Stimulated activated CD4-positive, alpha-beta T cell treated with anti-CD3 and anti-CD28 coated beads, TNF-alpha, amount 100 ng/mL, for 4 hours (primary cell): ENCODE measurements around the gene TGFBRAP1.
"Not testable (repeated sequence)": the region's sequence is repeated elsewhere in the genome, so short reads cannot be mapped to it uniquely, and the experiment has no call there.

Experiments used
- DNase-seq, 3 experiments: peaks; one replicate each; pipeline ENCODE4 v3.0.0-alpha.2; 2020; ENCODE audit warnings: low read depth in 3 of 3

The TGFBRAP1 gene

DNA sequence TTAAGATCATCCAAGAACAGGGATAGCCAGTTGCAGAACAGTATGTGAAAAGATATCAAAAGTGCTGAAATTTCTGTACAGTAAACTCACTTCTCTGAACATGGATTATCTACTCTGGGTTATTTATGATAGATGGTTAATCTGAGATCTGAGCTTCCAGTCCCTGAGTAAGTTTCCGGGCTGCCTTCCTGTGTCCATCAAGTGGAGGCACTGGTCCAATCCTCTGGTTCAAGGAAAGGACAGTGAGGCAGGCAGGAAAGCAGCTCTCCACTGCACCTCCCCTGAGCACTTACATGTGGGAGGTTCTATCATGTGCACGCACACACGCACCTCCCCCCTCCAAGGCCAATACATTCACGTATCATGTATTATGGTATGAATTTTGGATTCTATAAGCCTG is 55.5 kb downstream of the TGFBRAP1 start:
- DNase-seq: no peak

DNA sequence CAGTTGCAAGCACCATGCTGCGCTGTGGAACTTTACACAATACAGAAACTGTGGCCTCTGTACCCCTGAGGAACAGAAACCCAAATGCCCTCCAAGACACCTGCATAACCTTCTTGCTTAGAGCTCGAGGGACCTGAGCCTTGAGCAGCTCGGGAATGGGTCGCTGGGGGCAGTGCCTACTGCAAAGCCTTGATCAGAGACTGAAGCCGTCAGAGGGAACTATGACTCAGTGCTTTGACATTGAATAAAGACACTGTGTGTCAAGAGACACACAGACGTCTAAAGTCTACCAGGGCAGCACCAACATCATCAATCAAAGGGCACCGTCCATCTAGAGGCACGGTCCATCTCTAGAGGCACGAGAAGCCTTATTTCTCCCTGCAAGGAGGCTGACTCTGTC is 57.4 kb downstream of the TGFBRAP1 start:
- DNase-seq: no peak

DNA sequence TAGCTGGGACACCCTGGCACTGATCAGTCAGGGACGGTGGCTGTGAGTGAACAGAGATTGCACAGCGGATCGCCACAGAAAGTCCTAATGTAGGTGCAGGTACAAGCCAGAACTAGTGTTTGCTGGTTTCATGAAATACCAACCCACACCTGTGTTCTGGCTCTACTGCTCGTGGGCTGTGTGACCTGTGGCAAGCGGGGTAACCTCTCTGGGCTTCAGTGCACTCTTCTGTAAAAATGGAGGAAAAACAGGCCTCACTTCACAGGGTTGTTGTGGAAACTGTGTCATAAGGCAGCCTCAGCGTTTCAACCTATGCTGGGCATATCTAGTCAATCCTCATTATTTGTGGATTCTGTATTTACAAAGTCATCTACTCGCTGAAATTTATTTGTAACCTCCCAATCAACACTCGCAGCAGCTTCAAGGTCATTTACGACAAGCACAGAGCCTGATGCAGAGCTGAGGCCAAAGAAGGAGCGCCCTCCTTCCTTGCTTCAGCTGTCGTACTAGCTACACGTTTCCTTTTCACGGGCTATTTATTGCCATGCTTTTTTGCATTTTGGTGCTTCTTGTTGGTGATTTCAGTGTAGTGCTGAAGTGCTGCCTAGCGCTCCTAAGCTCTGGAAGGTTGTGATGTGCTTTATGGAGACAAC is 58.0 kb downstream of the TGFBRAP1 start:
- DNase-seq: no peak

DNA sequence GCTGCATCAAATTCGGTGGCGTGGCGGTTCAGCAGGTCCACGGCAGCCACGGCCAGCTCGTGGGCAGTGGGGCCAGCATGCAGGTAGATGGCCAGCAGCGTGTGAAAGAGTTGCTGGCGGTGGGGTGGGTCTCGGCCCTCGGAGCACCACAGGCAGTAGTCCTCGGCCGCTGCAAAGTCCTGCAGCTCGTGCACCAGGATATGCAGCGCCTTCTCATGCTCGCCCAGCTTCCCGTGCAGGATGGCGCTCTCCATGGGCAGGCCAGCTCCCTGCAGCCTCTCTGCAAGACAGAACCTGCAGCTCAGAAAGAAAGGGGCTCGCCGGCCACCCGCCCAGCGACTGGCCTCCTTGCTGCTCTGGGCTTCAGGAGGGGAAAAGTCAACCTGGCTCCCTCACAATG is 60.1 kb downstream of the TGFBRAP1 start:
- no peak for DNase-seq

DNA sequence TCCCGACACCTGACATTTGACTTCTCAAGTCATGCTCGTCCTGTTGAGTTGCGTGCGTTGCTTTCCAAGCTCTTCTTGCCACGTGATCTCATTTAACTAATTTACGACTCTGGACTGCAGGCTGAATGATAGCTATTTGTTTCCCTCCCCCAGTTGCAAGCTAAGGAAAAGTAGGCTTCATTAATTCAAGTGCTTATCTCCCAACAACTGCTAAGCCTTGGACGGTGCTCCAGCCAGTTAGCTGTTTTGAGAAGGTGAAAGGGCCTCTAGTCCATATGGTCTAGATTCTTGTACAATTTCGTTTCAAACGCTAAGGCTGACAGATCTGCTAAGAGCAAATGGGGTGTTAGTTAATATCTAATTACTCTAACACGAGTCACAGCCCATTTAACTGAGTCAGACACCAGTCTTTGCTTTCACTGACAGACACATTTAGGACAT is 66.9 kb downstream of the TGFBRAP1 start:
- no peak for DNase-seq

DNA sequence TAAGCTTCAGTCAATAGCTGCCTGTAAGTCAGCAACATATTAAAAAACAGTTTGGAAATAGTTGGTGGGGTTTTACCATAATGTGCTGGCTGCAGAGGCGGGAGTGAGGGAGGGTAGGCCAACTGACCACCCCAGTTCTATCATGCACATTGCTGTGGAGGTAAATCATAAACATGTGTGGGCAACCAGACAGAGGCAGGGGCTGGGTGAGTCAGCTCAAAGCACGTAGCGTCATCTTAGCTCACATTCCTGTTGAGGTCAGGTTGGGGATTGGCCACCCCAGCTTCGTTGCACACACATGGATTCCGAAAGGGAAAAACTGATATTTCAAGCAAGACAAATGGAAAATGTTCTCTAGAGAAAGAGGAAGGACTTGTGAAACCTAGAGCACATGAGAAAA is 68.5 kb downstream of the TGFBRAP1 start:
- DNase-seq: no peak

DNA sequence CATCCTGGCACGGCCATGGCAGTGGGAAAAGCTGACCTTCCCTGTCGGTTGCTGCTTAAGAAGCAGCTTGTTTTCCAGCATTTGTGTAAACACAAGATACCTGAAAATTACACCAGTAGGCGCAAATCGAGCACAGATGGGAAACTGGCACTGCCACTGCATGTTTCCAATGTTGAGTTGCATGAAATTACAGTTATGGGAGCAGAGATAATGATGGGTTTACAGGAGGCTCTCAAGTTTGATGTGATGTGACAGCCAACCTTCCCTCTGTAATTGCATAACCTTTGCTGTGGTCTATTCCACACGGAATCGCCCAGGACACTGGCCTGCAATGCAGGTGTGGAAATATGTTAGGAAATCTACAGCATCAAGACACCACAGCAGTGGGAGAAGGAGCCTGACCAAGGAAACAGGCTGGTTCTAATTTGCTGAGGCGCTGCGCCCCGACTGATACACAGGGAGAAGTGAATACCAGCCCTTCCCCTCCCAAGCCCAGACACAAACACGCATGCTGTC is 70.6 kb downstream of the TGFBRAP1 start:
- no peak for DNase-seq

DNA sequence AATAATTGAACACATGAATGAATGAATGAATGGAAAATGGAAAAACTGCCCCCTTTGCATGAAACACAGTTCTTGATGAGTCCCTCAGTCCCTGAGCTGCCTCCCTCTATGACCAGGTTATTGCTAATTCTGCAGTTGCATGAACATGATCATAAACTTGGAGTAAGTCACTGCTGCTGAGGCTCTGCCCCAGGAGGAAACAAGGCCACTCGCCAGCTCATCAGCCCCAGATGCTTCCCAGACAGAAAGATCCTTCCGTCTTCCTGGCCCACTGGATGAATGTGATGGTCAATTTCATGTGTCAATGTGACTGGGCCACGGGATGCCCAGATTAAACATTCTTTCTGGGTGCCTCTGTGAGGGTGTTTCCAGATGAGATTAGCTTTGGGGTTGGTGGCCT is 71.6 kb downstream of the TGFBRAP1 start:
- DNase-seq: no peak

DNA sequence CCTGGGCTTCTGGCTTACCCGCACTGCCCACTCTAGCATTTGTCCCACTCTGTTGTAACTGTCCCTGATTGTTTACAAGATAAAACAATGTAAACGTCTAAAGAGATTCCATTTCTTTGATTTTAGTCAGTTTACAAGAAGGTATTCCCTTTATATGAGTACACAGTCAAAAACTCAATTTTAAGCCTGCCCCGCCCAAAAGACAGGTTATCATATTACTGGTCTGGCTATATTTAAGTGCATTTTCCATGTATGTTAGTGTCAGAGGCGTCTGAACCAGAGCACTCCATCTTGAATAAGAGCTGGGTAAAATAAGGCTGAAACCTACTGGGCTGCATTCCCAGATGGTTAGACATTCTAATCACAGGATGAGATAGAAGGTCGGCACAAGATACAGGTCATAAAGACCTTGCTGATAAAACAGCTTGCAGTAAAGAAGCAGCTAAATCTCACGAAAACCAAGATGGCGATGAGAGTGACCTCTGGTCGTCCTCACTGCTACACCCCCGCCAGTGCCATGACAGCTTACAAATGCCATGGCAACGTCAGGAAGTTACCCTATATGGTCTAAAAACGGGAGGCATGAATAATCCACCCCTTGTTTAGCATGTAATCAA is 73.0 kb downstream of the TGFBRAP1 start:
- no peak for DNase-seq

DNA sequence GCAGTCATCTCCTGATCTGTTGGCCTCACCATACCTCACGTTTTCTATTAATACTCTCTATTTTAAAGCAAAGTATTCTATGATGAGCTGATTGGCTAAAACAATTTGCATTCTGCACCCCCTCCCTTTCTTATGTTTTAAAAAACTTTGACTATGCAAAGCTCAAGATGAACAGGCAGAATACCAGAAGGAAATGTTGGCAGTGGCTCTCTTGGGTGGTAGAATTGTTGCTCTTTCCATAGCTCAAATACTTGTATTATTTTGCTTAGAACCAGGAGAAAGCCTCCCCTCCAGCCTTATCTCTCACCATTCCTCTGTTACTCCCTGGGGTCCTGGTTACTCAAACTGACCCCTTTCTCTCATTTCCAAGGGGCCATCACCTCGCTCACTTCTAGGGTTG is 73.6 kb downstream of the TGFBRAP1 start:
- no peak for DNase-seq

DNA sequence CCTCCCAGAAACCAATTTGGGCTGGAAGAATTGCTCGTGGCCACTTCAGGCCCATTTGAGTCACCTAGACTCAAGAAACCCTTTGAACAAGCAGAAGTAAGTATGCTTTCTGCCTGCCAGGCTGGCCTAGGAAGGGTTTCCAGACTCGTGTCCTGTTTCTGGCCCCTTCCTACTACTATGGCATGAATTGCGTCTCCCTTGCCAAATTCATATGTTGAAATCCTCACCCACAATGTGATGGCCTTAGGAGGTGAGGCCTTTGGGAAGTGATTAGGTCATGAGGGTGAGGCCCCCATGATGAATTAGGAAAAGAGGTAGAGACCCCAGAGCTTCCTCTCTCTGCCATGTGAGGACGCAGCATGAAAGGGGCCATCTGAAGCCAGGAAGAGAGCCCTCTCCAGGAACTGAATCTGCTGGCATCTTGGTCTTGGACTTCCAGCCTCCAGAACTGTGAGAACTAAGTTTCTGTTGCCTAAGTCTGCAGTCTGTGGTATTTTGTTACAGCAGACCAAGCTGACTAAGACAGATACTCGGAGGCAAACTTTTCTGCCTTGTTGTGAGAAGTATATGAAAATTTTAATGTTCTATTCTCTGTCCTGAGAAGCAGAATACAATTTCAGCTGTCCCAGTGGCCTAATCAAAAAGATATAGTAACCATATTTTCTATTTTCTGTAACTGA is 74.9 kb downstream of the TGFBRAP1 start:
- DNase-seq: no peak

DNA sequence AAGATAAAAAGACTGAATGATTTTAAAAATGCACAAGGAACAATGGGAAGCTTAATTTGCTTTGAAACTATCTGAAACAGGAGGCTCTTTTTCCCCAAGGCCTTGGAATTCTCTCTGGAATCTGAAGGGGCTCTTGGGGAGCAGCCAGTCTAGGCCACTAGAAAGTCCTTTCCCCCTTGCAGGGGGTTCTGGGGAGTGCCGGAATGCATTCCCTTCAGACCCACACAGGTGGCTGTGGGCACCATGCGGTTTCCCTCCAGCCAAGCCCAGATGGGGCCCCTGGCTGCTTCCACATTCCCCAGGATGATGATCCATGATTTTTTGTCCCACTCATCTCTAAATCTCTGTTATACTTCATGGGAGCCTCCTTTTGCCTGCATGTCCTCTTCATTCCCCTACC is 77.3 kb downstream of the TGFBRAP1 start:
- DNase-seq: no peak

DNA sequence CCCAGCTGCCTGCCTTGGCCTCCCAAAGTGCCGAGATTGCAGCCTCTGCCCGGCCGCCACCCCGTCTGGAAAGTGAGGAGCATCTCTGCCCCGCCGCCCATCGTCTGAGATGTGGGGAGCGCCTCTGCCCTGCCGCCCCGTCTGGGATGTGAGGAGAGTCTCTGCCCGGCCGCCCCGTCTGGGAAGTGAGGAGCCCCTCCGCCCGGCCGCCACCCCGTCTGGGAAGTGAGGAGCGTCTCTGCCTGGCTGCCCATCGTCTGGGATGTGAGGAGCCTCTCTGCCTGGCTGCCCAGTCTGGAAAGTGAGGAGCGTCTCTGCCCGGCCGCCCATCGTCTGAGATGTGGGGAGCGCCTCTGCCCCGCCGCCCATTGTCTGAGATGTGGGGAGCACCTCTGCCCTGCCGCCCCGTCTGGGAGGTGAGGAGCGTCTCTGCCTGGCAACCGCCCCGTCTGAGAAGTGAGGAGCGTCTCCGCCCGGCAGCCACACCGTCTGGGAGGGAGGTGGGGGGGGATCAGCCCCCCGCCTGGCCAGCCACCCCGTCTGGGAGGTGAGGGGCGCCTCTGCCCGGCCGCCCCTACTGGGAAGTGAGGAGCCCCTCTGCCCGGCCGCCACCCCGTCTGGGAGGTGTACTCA is 78.4 kb downstream of the TGFBRAP1 start:
- not testable (repeated sequence) for DNase-seq

DNA sequence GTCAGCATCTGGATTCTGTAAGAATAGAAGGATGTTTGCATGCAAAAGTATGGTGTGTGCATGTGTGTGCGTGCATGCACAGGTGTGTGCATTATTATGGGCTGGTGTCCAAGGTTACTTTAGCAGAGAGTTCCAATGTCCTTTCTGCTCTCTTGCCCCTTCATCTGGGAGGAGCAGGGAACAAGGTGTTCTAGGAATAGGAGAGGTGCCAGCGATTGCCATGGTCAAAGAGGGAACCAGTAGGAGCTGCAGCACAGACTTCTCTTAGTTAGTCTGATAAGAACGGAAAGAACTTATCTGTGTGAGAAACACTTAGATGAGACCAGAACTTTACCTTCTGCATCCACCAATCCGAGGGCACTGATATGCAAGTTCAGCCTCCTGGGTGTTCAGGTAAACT is 79.6 kb downstream of the TGFBRAP1 start:
- no peak for DNase-seq

DNA sequence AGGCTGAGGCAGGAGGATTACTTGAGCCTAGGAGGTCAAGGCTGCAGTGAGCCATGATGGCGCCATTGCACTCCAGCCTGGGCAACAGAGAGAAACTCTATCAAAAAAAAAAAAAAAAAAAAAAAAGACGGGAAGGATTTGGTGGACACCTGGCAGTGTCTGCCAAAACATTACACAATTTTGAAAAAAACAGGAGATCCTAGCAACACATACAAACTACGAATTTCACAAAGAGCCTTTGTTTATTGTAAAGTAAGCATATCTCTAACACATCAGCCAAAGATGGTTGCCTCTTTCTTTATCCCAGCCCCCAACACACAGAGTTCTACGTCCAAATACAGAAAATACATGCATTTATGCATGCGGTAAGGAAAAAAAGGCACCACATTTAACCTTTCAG is 80.4 kb downstream of the TGFBRAP1 start:
- DNase-seq: no peak

DNA sequence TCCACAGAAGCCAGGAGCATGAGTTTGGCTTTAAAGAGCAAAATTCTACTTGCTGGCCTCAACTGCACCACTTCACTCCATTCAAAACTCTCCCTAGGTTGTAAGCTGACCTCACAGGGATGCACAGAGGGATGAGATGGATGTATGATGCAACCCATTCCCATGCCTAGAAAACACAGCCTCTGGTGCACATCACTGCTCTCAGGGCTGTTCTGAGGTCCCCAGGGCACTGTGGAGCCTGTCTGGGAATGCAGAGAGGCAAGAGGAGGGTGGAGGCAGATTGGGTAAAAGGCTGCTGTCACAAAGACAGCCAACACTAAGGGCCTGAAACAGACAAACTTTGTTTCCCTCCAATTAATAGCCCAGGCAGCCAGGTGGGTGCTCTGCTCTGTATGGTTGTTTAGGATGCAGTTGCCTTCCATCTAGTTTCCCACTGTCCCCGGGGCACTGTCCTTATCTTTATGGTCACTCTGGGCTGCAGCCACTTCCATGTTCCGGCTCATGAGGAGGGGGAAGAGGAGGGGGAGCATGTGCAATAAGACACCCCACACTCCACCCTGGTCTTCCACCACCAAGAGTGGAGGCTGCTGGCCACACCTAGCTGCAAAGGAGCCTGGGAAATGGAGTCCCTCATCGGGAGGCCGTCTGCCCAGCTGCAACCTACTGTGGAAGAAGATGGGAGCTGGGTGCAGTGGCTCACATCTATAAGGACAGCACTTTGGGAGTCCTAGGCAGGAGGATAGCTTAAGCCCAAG is 81.0 kb downstream of the TGFBRAP1 start:
- no peak for DNase-seq

DNA sequence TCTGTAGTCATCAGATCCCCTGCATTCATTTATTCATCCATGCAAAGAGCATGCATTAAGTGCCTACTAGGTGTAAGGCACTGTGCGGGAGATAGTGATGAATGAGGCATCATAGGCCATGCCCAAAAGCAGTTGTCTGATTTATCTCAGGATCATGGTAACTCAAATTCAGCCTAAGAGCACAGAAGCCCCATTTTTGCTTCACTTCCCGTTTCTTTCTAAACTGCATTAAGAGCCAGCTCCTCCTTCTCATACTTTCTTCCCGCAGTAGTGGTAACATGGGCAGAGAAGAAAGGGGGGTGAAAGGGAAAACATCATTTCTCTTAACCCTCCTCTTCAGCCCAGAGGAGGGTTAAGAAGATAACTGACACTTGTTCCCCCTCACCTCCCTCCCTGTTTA is 85.1 kb downstream of the TGFBRAP1 start:
- DNase-seq: no peak

DNA sequence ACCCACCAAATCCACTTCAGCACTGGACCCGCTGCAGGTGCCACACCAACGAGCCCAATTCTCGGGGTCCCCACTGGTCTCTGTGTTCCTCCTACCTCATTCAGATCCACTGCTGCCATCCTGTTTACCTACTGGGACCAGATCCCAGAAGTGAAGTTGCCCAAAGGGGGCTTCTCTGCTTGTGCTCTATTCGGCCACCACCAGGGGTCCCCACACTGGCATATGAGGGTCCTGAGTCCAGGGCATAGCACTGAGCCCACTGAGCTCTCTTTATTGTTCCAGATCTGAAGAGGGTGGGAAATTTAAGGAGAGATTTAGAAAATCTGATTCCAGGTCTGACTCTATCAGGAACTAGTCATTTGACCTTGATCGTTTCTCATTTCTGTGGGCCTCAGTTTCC is 85.6 kb downstream of the TGFBRAP1 start:
- no peak for DNase-seq

DNA sequence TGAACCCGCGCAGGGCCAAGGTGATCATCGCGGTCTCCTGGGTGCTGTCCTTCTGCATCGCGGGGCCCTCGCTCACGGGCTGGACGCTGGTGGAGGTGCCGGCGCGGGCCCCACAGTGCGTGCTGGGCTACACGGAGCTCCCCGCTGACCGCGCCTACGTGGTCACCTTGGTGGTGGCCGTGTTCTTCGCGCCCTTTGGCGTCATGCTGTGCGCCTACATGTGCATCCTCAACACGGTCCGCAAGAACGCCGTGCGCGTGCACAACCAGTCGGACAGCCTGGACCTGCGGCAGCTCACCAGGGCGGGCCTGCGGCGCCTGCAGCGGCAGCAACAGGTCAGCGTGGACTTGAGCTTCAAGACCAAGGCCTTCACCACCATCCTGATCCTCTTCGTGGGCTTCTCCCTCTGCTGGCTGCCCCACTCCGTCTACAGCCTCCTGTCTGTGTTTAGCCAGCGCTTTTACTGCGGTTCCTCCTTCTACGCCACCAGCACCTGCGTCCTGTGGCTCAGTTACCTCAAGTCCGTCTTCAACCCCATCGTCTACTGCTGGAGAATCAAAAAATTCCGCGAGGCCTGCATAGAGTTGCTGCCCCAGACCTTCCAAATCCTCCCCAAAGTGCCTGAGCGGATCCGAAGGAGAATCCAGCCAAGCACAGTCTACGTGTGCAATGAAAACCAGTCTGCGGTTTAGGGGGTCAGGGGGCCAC is 87.1 kb downstream of the TGFBRAP1 start:
- DNase-seq: no peak

DNA sequence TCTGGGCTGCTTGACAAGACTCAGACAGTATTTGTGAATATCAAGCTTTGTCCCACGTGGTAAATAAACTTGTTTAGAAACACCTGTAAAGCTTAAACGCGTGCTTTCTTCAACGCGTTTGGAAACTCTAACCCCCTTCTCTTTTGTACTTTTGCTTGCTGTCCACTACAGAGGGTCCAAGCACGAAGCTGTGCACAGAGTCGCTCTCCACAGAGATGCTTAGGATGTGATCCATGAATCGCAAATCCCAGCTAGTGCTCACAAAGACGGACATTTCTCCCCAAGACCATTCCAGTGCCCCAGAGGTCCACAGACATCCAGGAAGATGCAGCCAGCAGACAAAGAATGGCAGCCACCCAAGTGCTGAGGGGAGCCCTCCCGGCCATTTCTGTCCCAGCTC is 88.1 kb downstream of the TGFBRAP1 start, which contains the start of gene GPR45:
TSS of gene GPR45 (plus strand) at position 301 of the 400 bp plus-strand sequence. CDS start 116 bp downstream, outside the sequence.
- no peak for DNase-seq

DNA sequence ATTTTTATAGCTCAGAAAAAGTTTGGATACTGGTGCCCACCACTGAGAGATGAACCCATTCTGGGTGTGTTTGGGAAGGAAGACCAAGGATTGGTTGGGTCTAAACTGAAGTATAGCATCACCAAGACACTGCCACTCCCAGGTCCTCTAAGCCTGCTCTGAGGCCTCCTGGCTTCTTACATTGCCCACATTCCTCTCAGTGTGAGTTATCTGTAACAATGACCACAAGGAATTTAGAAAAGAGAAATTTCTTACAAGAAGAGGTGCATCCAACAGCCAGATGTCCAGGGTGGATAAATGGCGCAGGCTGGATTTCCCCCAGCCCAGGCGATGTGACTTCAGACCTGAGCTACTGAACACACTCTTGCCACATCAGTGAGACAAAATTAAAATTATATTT is 89.6 kb downstream of the TGFBRAP1 start:
- DNase-seq: no peak
